Body of pancreas (tissue), 4 donors: ENCODE data around the gene THSD7A.

Experiments used
- POLR2A ChIP-seq, 3 donors: fragments of 450-650 bp; IDR thresholded peaks; one replicate each; pipeline ENCODE4 v1.6.1; 2016; ENCODE audit warnings: antibody characterized with exemption in 3 of 3, mild to moderate bottlenecking in 2 of 3
- TF ChIP-seq, protein P1 (sequence below), 7 experiments: fragments of 450-650 bp in 4 of 7; fragments of 200-600 bp in 3 of 7; sonication (generic) in 3 of 7; IDR thresholded peaks; one replicate each; pipeline ENCODE4 v1.5.1; 2016 to 2019; ENCODE audit warnings: antibody characterized with exemption in 7 of 7

DNA sequence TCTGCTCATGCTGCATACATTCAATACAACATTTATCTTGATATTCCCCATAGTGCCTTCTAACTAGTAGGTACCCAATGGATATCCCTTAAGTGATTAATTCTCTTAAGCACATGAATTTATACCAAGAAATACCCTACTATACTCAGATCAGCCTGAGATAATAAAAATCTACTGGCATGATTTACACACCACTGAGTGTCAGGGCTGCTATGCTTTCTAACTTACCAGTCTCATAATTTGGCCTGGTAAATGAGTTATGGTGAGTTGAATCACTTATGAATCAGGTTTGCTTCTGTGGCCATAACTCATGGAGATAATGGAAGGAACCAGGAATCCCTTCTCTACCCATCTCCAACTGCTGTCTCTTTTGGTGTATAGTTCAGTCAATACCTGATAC lies 122.8 kb downstream of the THSD7A start:
- TF ChIP-seq, protein P1, sequence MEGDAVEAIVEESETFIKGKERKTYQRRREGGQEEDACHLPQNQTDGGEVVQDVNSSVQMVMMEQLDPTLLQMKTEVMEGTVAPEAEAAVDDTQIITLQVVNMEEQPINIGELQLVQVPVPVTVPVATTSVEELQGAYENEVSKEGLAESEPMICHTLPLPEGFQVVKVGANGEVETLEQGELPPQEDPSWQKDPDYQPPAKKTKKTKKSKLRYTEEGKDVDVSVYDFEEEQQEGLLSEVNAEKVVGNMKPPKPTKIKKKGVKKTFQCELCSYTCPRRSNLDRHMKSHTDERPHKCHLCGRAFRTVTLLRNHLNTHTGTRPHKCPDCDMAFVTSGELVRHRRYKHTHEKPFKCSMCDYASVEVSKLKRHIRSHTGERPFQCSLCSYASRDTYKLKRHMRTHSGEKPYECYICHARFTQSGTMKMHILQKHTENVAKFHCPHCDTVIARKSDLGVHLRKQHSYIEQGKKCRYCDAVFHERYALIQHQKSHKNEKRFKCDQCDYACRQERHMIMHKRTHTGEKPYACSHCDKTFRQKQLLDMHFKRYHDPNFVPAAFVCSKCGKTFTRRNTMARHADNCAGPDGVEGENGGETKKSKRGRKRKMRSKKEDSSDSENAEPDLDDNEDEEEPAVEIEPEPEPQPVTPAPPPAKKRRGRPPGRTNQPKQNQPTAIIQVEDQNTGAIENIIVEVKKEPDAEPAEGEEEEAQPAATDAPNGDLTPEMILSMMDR (IDR thresholded peaks at IDR 0.05), result no peak
- TF ChIP-seq POLR2A (IDR thresholded peaks at IDR 0.05), result no peak
